KMS-11 (cell line): Measurements from ENCODE around the gene ASB10.

Source experiments
- H2AFZ ChIP-seq: fragments of 200-600 bp; sonication (generic); 2 replicates; pipeline ENCODE4 v1.6.1; 2016; ENCODE audit warnings: antibody characterized with exemption, mixed run types, low read depth
- H3K27ac ChIP-seq: fragments of 200-600 bp; sonication (generic); 2 replicates; pipeline ENCODE4 v1.6.1; 2016; ENCODE audit warnings: mild to moderate bottlenecking, mixed run types
- H3K27me3 ChIP-seq: fragments of 200-600 bp; sonication (generic); 2 replicates; pipeline ENCODE4 v1.6.1; 2017; ENCODE audit warnings: mild to moderate bottlenecking, low read depth, mixed run types, moderate library complexity; ENCODE audit not compliant: insufficient read depth
- H3K36me3 ChIP-seq: fragments of 200-600 bp; sonication (generic); 2 replicates; pipeline ENCODE4 v1.6.1; 2017; ENCODE audit warnings: mild to moderate bottlenecking, mixed run types; ENCODE audit not compliant: insufficient read depth
- H3K4me1 ChIP-seq: fragments of 200-600 bp; sonication (generic); 2 replicates; pipeline ENCODE4 v1.6.1; 2016; ENCODE audit warnings: mild to moderate bottlenecking, low read depth, mixed run types; ENCODE audit not compliant: poor library complexity, severe bottlenecking
- H3K4me2 ChIP-seq: fragments of 200-600 bp; sonication (generic); 2 replicates; pipeline ENCODE4 v1.7.0; 2016; ENCODE audit warnings: mild to moderate bottlenecking, mixed run types
- H3K4me3 ChIP-seq: fragments of 200-600 bp; sonication (generic); IDR thresholded peaks from 2 replicates; pipeline ENCODE4 v1.6.1; 2017; ENCODE audit warnings: low read depth, low read length, mixed read lengths; ENCODE audit not compliant: insufficient read depth
- H3K79me2 ChIP-seq: fragments of 200-600 bp; sonication (generic); 2 replicates; pipeline ENCODE4 v1.6.1; 2016; ENCODE audit warnings: low read depth, mixed run types; ENCODE audit not compliant: insufficient read depth
- H3K9ac ChIP-seq: fragments of 200-600 bp; sonication (generic); 2 replicates; pipeline ENCODE4 v1.6.1; 2016; ENCODE audit warnings: mild to moderate bottlenecking, mixed run types
- H4K20me1 ChIP-seq: fragments of 200-600 bp; sonication (generic); 2 replicates; pipeline ENCODE4 v1.6.1; 2016; ENCODE audit warnings: mild to moderate bottlenecking, mixed run types; ENCODE audit not compliant: insufficient read depth
- TF ChIP-seq, protein P1 (sequence below): fragments of 200-600 bp; sonication (generic); conservative IDR thresholded peaks from 2 replicates; pipeline ENCODE4 v1.6.1; 2017; ENCODE audit warnings: low read depth, mild to moderate bottlenecking, antibody characterized with exemption, low read length, moderate library complexity, mixed read lengths

Gene ASB10

DNA sequence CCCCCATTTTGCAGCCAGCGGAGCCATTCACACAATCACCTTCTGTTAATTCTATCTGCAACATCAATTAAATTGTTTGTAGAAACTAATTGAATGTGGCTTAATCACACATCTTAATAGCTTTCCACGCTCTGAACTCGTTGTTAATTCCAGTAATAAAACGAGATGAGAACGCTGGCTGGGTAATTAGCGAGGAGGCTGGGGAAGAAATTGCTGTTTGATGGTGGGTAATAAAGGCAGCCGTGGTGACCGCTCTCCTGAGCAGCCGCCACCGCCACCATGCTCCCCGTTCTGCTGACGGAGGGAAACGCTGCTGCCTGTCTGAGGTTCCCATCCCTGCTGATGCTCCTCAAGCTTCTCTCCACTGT is 55.8 kb downstream of the ASB10 start:
- Histone ChIP-seq H2AFZ (no peak overlapping the region), H3K4me3 (no peak overlapping the region), H3K4me2 (no peak overlapping the region), H3K79me2 (no peaks in the 10 kb centered on the region), H3K9ac (no peak overlapping the region), H3K4me1 (peaks cover 14% of the 10 kb centered on the region), H3K27me3 (no peaks in the 10 kb centered on the region), H3K27ac (no peak overlapping the region), H3K36me3 (no peaks in the 10 kb centered on the region; the same call in 1 of the 2 replicates), H4K20me1 (no peaks in the 10 kb centered on the region)
- TF ChIP-seq, protein P1, sequence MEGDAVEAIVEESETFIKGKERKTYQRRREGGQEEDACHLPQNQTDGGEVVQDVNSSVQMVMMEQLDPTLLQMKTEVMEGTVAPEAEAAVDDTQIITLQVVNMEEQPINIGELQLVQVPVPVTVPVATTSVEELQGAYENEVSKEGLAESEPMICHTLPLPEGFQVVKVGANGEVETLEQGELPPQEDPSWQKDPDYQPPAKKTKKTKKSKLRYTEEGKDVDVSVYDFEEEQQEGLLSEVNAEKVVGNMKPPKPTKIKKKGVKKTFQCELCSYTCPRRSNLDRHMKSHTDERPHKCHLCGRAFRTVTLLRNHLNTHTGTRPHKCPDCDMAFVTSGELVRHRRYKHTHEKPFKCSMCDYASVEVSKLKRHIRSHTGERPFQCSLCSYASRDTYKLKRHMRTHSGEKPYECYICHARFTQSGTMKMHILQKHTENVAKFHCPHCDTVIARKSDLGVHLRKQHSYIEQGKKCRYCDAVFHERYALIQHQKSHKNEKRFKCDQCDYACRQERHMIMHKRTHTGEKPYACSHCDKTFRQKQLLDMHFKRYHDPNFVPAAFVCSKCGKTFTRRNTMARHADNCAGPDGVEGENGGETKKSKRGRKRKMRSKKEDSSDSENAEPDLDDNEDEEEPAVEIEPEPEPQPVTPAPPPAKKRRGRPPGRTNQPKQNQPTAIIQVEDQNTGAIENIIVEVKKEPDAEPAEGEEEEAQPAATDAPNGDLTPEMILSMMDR, result no peak

DNA sequence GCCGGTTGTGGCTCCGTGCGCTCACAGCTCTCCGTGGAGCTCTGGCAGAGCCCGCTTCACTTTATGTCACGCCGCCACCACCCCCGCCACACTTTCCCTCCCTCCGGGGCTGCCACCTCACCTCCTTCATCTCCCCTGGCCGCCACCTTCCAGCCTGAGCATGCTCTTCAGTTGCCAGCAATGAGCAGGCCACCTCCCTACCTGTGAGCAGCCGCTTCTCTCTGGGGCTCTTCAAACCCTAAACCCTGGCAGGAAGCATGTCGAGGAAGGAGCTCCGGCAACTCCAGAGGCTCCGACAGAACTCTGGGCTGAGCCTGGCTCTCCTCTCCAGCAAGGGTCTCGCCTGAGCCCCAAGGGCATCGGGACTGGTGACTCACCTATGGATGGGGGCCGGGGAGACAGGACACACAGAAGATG is 56.3 kb downstream of the ASB10 start:
- Histone ChIP-seq H3K4me3 (no peak overlapping the region), H3K27ac (no peak overlapping the region), H4K20me1 (no peaks in the 10 kb centered on the region), H2AFZ (no peak overlapping the region), H3K79me2 (no peaks in the 10 kb centered on the region), H3K27me3 (no peaks in the 10 kb centered on the region), H3K4me2 (no peak overlapping the region), H3K36me3 (no peaks in the 10 kb centered on the region; the same call in 1 of the 2 replicates), H3K9ac (no peak overlapping the region), H3K4me1 (peaks cover 14% of the 10 kb centered on the region)
- TF ChIP-seq, protein P1, result no peak

DNA sequence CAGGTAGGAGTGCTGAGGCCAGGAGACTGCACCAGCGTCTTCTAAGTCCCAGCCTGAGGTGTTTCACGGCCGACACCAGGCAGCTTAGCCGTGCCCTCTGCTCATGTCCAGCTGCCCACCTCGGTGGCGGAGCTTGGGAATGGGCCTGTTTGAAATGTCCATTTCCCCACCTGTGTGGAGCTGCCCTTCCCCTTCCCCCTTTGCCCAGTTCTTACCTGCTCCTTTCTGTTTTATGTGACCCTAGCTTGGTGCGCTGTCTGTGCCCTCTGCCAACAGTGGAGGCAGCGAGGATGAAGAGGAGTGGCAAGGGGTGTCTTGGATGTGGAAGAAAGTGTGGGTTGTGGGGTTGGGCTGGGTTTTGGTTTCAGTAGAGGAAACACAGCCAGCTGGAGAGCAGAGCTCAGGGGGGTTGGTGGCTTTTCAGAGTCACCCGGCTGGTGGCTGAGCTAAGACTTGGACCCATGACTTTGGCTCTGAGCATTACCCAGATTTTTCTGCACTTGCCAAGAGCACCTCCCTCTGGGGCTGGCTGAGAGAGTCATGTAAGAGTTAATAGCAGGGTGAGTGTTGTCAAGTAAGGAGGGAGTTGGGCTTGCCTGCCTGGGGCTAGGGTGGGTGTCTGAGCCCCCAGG is 57.0 kb downstream of the ASB10 start:
- H3K79me2 ChIP-seq, result no peaks in the 10 kb centered on the region
- H3K4me3 ChIP-seq, result no peak overlapping the region
- no peak overlapping the region; the same call in 1 of the 2 replicates for H3K4me2 ChIP-seq
- H2AFZ ChIP-seq, result no peak overlapping the region
- TF ChIP-seq, protein P1, result no peak
- no peak overlapping the region for H3K27ac ChIP-seq
- no peaks in the 10 kb centered on the region for H4K20me1 ChIP-seq
- no peak overlapping the region for H3K9ac ChIP-seq
- peaks cover 14% of the 10 kb centered on the region for H3K4me1 ChIP-seq
- no peaks in the 10 kb centered on the region for H3K27me3 ChIP-seq
- H3K36me3 ChIP-seq, result no peaks in the 10 kb centered on the region; the same call in 1 of the 2 replicates

DNA sequence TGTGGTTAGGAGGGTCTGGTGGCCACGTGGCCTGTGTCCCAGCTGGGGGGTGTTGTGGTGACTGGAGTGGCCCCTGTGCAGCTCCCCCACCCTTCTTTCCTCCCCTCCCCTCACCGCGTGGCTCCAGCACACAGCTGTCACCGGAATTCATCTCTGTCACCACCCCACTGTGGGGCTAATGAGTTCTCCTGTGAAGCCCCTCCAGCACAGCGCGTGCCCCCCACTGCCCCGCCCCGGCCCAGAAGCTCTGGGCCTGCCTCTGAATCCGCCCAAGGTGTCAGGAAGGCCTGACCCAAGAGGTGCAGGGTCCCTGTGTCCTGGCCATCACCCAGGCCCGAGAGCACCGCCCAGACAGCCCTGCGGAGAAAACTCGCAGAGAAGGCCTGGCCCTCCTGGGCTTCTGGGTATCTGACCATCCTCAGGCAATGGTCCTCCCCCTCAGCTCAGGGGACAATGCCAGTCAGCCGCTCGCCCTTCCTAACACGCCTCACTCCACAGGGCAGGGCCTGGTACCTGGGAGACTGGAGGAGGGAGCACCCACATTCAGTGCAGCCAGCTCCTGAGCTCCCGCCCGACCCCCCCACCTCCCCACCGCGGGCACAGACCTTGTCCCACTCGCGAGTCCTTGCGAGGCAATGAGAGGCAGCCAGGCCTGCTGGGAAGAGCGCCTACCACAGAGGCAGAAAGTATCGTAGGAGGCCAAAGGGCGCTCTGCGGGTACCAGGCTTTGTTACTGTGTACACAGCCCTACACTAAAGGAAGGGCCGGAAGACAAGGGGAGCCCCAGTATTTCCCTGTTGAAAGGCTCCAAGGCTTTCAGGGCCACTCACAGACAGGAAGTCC is 57.7 kb downstream of the ASB10 start:
- no peaks in the 10 kb centered on the region for H4K20me1 ChIP-seq
- peaks cover 14% of the 10 kb centered on the region for H3K4me1 ChIP-seq
- H3K36me3 ChIP-seq, result no peaks in the 10 kb centered on the region; the same call in 1 of the 2 replicates
- H3K9ac ChIP-seq, result no peak overlapping the region
- TF ChIP-seq, protein P1, result no peak
- H3K27ac ChIP-seq, result no peak overlapping the region
- no peak overlapping the region for H2AFZ ChIP-seq
- no peak overlapping the region; the same call in 1 of the 2 replicates for H3K4me2 ChIP-seq
- H3K27me3 ChIP-seq, result no peaks in the 10 kb centered on the region
- no peak overlapping the region for H3K4me3 ChIP-seq
- no peaks in the 10 kb centered on the region for H3K79me2 ChIP-seq
